NCI-H1417 treated with DMSO at 0.1 percent for 48 hours (cell line): ENCODE data around the gene HOXA13.

ENCODE experiments used
- DNase-seq: peaks from one replicate; lab custom pipeline; 2025; lab: John Stamatoyannopoulos, UW

HOXA13 gene

GRCh38 chr7:27170426-27171324 lies 29.2 kb downstream of the HOXA13 start:
- DNase-seq = no peak

- no peak for DNase-seq
These were observed 30.0 kb downstream of the HOXA13 start for GRCh38 chr7:27169658-27170425.

DNA sequence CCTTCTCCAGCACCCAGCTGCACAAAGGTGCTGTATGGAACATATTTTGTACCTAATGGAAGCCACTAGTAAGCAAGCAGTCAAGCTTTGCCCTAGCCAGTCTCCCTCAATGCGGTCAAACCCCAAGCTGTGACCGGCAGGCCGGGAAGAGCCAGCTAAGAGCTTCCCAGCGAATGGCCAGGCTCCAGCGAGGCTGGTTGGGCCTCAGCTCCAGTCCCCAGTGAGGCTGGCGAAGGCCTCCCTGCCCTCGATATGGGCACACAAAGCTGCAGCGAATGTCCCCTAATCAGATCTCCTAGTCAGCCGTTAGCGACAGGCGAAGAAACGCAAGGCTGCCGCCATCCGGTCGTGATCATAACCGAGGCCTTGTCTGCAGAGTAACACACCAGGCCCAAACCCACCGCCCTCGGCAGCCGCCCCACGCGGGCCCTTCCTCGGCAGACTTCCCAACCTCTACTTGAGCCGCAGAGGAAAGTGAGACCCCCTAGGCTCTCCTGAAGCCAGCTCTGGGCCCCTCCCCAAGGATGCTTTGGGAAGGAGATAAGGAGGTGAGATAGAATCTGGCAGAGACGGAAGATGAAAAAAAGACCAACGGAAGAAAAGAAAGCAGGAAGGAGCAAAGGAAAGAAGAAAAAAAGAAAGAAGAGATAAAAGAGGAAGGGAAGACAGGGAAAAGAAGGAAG lies 31.5 kb downstream of the HOXA13 start:
- no peak for DNase-seq

- no peak for DNase-seq
These were observed 32.0 kb downstream of the HOXA13 start for GRCh38 chr7:27167916-27168264.

- no peak for DNase-seq
These were observed 33.1 kb downstream of the HOXA13 start for GRCh38 chr7:27166531-27167505.

DNA sequence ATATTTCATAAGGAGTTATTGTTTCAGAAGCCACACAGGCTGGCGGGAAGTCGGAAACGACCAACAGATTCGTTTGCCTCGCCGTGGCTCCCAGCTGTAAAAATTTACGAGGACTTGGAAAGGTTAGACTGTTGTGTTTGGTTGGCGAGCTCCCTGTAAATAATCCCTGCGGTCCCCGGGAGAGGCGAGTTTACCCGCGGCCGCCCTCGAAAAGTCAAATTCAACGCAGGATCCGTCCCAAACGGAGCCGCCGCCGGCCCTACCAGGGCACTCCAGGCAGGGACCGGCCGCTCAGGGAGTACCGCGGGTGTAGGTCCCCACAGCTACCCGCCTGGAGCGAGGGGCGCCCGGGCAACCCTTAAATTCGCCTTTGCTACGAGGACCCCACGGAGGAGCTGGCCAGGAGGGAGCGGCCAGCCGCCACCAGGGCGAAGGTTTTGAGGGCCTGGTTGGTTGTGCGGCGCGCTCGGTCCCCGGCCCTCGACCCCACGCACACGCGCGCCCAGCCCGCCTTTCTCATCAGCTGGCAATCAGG lies 33.8 kb downstream of the HOXA13 start:
- no peak for DNase-seq

GRCh38 chr7:27165089-27165995 lies 34.5 kb downstream of the HOXA13 start, which contains the start of gene HOXA9:
Gene HOXA9, minus strand, starts transcription at chr7:27165537. Its CDS starts 80 bp downstream, at chr7:27165457.
- DNase-seq = no peak

DNA sequence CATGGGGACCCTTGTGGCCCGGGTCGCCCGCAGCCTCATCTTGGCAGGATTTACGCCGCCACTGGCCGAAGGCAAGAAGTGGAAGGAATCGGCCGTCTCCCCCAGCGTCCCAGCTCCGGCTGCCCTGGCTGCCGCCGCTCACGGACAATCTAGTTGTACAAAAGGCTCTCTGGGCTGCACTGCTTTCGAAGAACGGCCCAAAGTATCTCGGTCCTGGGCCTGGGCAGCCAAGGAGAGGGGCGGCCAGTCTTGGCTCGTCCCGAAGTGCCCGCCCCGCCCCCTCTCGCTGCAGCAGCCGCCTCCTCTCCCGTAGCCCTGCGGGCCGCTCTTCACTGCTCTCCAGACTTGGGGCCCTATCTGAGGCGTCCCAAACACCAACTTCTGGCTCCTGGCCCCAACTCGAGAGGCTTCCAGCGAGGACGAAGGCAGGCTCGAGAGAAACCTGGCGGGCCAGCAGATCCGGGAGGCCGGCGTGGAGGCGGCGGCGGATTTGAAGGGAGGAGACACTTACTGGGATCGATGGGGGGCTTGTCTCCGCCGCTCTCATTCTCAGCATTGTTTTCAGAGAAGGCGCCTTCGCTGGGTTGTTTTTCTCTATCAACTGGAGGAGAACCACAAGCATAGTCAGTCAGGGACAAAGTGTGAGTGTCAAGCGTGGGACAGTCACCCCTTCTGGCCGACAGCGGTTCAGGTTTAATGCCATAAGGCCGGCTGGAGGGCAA lies 35.4 kb downstream of the HOXA13 start:
- no peak for DNase-seq

- no peak for DNase-seq
These were observed 35.9 kb downstream of the HOXA13 start for GRCh38 chr7:27164045-27164366.

DNA sequence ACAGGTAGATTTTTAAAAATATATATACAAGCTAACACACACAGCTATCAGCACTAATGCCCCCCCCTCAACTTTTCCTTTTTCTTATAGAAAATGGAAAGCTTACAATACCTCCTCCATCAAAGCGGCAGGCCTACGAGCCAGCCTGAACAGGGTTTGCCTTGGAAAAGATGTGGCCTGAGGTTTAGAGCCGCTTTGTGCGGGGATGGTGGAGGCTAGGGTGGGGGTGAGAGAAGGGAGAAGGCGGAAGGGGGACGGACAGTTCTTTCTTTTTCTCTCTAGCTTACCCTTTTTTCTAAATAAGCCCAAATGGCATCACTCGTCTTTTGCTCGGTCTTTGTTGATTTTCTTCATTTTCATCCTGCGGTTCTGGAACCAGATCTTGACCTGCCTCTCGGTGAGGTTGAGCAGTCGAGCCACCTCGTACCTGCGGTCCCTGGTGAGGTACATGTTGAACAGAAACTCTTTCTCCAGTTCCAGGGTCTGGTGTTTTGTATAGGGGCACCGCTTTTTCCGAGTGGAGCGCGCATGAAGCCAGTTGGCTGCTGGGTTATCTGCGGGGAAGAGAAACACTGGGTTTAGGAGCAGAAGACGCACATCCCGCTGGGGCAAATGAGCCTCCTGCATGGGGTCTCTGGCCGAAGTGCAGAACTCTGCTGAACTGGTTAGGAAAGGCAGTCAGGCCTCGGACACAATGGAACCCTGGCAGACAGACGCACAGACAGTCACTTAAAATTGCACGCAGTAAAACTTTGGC lies 36.4 kb downstream of the HOXA13 start:
- no peak for DNase-seq

GRCh38 chr7:27162561-27163287 lies 37.2 kb downstream of the HOXA13 start:
- no peak for DNase-seq

DNA sequence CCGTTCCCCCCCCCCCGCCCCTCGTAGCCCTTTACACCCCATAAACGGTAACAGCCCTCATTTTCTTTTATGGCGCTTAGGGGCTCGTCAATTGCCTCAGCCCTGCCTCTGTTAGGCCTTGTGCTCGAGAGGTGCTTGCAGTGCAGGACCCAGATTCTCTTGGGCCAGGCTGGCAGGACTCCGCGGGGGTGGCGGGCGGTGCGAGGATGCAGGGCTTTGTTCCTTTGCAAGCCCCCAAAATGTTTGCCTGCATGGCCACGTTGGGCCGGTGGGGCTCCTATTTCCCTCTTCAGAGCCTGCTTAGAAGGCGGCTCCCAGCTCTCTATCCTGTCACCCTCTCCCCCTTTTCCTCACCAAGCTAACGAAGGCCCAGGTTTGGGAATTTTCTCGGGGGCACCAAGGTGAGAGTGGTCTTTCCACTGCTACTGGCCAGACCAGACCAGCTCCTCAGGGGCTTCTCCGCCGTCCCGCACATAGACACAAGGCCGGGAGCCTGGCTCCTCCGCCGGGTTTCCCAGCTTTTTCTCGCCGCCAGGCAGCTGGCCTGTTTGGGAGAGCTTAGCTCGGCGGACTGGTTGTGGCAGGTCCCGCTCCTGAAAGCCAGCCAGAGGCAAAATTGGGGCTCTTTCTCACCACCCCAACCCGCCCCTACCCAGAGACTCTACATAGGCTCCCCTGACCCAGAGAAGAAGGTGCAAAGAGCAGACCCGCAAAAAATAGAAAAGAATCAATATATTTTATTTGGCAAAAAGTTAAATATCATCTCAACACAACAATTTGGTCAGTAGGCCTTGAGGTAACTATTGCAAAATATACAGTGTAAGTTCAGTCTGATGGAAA lies 38.0 kb downstream of the HOXA13 start:
- DNase-seq = no peak

- DNase-seq = no peak
These were observed 38.6 kb downstream of the HOXA13 start for GRCh38 chr7:27161214-27161720.

DNA sequence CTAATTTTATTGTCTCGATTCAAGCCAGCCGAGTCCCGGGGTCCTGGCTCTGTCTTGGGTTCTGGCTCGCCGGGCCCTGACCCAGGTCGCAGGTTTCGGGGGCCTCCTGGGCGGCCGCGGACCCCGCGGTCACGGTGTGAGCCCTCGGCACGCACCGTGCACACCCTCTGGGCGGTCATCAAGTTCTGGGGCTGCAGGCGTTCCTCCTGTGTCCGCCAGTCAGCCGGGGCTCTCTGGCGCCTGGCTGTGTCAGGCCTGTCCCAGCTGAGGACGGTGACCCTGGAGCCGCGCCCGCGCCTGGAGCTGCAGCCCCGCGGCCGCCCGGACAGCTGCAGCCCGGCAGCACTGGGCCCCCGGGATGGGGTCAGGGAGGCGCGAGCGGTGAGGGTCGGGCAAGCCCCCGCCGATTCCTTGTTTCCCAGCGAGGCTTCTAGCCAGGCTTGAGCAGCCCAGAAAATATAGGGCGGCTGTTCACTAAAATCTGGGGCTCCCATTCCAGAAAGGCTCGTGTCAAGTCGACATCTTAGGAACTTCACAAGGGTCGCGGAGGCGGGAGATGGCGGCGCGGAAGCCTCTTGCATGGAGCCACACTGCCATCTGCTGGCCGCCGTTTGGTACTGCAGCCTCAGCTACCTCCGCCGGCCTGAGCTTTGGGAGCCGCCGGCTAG lies 39.2 kb downstream of the HOXA13 start:
- DNase-seq = peak; percentile 70

- no peak for DNase-seq
These were observed 39.7 kb downstream of the HOXA13 start for GRCh38 chr7:27160145-27160545.
